SKM-1 treated with dmso at 0.1 percent for 144 hours (cell line): ENCODE measurements around the gene B4GALT6.
"Not testable (repeated sequence)": the region's sequence is repeated elsewhere in the genome, so short reads cannot be mapped to it uniquely, and the experiment has no call there.

Source experiments
- DNase-seq: peaks from one replicate; lab custom pipeline; 2025; ENCODE audit not compliant: unreplicated experiment; lab: John Stamatoyannopoulos, UW

The B4GALT6 gene, protein sequence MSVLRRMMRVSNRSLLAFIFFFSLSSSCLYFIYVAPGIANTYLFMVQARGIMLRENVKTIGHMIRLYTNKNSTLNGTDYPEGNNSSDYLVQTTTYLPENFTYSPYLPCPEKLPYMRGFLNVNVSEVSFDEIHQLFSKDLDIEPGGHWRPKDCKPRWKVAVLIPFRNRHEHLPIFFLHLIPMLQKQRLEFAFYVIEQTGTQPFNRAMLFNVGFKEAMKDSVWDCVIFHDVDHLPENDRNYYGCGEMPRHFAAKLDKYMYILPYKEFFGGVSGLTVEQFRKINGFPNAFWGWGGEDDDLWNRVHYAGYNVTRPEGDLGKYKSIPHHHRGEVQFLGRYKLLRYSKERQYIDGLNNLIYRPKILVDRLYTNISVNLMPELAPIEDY

GRCh38 chr18:31684279-31685096 lies at the start of gene B4GALT6:
Gene B4GALT6 (minus strand): TSS chr18:31684581. CDS start chr18:31684426, 155 bp downstream.
- DNase-seq, result peak; percentile 48

GRCh38 chr18:31731628-31732027 lies 47.2 kb upstream of the B4GALT6 start:
- no peak for DNase-seq

DNA sequence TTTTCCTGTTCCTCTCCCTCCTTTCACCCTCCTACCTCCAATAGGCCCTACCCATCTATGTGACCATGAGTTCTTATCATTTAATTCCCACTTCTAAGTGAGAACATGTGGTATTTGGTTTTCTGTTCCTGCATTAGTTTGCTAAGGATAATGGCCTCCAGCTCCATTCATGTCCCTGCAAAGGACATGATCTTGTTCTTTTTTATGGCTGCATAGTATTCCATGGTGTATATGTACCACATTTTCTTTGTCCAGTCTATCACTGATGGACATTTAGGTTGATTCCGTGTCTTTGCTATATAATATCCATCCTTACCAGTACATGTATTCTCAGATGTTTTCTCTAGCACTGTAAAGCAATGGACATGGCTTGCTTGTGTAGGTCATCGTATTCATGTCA lies 44.8 kb upstream of the B4GALT6 start:
- DNase-seq, result not testable (repeated sequence)

DNA sequence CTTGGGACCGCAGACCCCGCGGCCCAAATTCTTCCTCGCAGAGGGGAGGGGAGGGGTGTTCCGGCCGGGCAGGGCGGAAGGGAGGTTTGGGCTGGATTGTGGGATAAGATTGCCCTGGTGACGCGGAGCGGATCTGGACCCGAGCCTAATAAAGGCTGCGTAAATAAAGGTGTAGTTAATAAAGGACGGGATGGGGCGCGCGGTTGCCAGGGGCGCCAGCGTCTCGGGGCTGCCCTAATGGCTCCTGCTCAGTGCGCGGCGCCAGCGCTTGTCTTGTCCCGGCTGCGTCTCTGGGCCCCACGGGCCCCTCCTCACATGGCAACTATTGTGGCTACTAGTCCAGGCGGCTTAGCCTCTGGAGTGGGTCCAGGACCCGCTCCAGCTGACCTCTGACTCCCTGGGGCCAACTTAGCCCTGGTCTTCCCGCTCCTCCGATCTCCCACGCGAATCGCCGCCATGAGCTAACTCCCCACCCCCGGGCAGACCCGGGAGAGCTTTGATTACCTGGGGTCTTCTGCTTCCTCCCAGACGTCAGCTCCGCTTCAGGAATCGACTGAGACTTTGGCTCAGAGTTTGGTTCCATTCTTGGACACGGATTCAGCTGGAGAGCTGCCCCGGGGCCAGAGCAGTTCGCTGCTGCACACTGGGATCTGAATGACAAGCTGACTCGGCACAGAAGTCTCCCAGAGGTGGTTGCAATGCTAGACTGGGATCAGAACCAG lies 39.8 kb upstream of the B4GALT6 start:
- DNase-seq, result no peak

DNA sequence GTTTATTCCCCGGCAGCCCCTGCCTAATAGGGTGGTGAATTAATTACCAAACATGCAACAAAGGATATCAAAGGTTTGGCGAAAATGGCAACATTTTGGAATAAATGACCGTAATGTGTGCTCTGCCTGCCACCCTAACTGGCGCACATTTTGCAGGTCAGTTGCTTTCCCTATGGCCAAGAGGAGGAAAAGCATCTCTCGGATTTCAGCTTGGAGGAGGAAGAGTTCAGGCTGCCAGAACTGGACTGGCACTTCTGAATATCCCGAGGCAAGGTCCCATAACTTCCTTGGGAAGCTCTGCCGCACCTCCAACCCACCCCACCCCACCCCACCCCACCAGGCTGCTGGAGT lies 39.2 kb upstream of the B4GALT6 start:
- no peak for DNase-seq

- DNase-seq, result peak; percentile 71
These were observed 38.1 kb upstream of the B4GALT6 start for GRCh38 chr18:31722369-31722957.

GRCh38 chr18:31721601-31722000 lies 37.2 kb upstream of the B4GALT6 start:
- DNase-seq, result no peak

- no peak for DNase-seq
These were observed 36.5 kb upstream of the B4GALT6 start for GRCh38 chr18:31720867-31721266.

DNA sequence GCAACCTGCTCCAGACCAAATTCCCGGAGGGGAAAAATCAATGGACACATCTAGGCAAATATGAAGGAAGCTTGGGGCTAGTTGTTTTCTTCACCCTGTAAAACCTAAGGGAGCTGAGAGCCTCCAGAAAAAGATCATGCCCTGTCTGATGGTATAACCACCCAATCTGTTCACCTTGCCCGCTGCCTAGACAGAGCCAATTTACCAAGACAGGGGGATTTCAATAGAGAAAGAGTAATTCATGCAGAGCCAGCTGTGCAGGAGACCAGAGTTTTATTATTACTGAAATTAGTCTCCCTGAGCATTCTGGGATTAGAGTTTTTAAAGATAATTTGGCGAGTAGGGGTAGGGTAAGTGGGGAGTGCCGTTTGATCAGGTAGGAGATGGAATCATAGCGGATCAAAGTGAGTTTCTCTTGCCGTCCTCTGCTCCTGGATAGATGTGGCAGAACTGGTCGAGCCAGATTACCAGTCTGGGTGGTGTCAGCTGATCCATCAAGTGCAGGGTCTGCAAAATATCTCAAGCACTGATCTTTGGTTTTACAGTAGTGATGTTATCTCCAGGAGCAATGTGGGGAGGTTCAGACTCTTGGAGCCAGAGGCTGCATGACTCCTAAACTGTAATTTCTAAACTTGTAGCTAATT lies 35.1 kb upstream of the B4GALT6 start:
- DNase-seq, result no peak

GRCh38 chr18:31718386-31718785 lies 34.0 kb upstream of the B4GALT6 start:
- DNase-seq, result no peak

DNA sequence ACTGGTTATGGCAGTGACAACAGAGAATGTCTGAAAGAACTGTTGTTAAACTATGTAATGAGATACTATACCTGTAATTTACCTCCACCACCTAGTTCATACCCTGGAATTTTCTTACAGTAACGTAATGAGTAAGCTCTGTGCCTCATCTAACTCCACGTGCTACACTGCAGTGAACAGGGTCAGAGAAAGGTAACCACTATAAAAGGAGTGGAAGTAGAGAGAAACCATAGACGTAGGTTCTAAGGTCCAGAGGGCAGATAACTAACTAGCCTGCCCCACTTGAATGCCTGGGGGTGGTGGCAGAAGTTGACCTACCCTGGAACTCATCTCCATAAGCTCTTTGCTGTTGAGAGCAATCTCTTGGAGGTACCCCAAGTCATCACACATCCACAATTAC lies 32.0 kb upstream of the B4GALT6 start:
- no peak for DNase-seq

GRCh38 chr18:31711365-31712172 lies 27.2 kb upstream of the B4GALT6 start:
- no peak for DNase-seq

- DNase-seq, result peak; percentile 8
These were observed 26.4 kb upstream of the B4GALT6 start for GRCh38 chr18:31710826-31711225.

GRCh38 chr18:31707815-31708214 lies 23.4 kb upstream of the B4GALT6 start:
- DNase-seq, result no peak

DNA sequence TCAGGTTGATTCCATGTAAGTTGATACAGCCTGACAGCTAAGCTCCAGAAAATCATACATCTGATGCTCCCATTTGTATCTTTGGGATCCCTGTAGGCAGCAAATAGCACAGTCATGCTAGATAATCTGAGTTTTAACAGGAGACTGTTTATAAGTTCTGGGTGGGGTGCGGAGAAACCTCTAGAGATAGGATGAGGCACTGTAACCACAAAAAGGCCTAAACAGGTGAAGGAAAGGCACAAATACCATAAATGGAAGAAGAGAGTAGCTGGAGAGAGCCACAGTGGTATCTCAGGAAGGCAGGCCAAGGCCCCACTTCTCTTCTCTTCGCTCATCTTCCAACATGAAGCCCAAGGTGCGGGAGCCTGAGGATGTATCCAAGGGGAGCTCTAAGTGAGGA lies 18.1 kb upstream of the B4GALT6 start:
- DNase-seq, result no peak

DNA sequence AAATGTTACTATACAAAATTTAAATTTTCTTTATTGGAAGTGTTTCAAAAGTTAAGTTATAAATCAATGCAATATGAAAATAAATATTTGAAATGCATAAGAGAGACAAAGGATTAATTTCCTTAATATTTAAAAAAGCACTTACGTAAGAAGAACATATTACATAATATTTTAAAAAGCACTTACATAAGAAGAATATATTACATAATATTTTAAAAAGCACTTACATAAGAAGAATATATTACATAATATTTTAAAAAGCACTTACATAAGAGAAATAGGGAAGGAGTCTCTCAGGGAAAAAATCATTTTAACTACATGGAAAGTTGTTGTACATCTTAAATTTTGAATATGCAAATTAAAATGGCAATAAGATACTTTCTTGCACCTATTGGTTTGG lies 17.4 kb upstream of the B4GALT6 start:
- DNase-seq, result no peak

- DNase-seq, result no peak
These were observed 16.6 kb upstream of the B4GALT6 start for GRCh38 chr18:31700990-31701389.

GRCh38 chr18:31697351-31698298 lies 13.2 kb upstream of the B4GALT6 start:
- DNase-seq, result no peak

GRCh38 chr18:31695989-31696388 lies 11.6 kb upstream of the B4GALT6 start:
- DNase-seq, result no peak
